Chondrocyte (in vitro differentiated cells): ENCODE results near the gene PACS1. TPM values are rescaled to one million over a fixed set of nuclear protein-coding genes. Genes with fewer than 3 reads are reported as not detected.

Source experiments
- DNase-seq: peaks from one replicate; pipeline ENCODE4 v3.0.0; 2021; ENCODE audit warnings: mixed read lengths, low spot score
- H3K27ac Mint-ChIP-seq: one replicate; pipeline ENCODE4 v1.8.0; 2021; ENCODE audit warnings: mild to moderate bottlenecking, moderate library complexity, mixed read lengths; ENCODE audit not compliant: unreplicated experiment
- H3K27me3 Mint-ChIP-seq: 2 replicates; pipeline ENCODE4 v1.8.0; 2021; ENCODE audit warnings: low read depth, mixed read lengths
- H3K36me3 Mint-ChIP-seq: 2 replicates; pipeline ENCODE4 v1.8.0; 2021; ENCODE audit warnings: low read depth, mixed read lengths
- H3K4me1 Mint-ChIP-seq: 2 replicates; pipeline ENCODE4 v1.8.0; 2021; ENCODE audit warnings: low read depth, mild to moderate bottlenecking, mixed read lengths
- H3K4me3 Mint-ChIP-seq: one replicate; pipeline ENCODE4 v1.8.0; 2021; ENCODE audit warnings: mild to moderate bottlenecking, moderate library complexity, mixed read lengths; ENCODE audit not compliant: unreplicated experiment
- H3K9me3 Mint-ChIP-seq: 2 replicates; pipeline ENCODE4 v1.8.0; 2021; ENCODE audit warnings: low read depth, mixed read lengths
- total RNA-seq: library from RNA; stranded (reverse); gene quantifications from 3 replicates; pipeline ENCODE4 v1.2.1, GENCODE V29; 2021
- TF ChIP-seq, protein P1 (sequence below): fragments of 200-600 bp; sonication (generic); IDR thresholded peaks from 2 replicates; pipeline ENCODE4 v1.5.0; 2021; ENCODE audit warnings: antibody characterized with exemption, mild to moderate bottlenecking, moderate library complexity

PACS1 gene
- total RNA-seq, 1 donor from 2014 or later, result 90.7 TPM

- Mint-ChIP-seq H3K36me3 (peaks cover 2% of the 10 kb centered on the region), H3K4me1 (peaks cover 31% of the 10 kb centered on the region), H3K27ac (no peak overlapping the region), H3K4me3 (no peak overlapping the region), H3K9me3 (peaks cover 4% of the 10 kb centered on the region), H3K27me3 (no peaks in the 10 kb centered on the region)
- no peak for DNase-seq
- TF ChIP-seq, protein P1, sequence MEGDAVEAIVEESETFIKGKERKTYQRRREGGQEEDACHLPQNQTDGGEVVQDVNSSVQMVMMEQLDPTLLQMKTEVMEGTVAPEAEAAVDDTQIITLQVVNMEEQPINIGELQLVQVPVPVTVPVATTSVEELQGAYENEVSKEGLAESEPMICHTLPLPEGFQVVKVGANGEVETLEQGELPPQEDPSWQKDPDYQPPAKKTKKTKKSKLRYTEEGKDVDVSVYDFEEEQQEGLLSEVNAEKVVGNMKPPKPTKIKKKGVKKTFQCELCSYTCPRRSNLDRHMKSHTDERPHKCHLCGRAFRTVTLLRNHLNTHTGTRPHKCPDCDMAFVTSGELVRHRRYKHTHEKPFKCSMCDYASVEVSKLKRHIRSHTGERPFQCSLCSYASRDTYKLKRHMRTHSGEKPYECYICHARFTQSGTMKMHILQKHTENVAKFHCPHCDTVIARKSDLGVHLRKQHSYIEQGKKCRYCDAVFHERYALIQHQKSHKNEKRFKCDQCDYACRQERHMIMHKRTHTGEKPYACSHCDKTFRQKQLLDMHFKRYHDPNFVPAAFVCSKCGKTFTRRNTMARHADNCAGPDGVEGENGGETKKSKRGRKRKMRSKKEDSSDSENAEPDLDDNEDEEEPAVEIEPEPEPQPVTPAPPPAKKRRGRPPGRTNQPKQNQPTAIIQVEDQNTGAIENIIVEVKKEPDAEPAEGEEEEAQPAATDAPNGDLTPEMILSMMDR, result no peak
These were observed 84.0 kb downstream of the PACS1 start for GRCh38 chr11:66154109-66154508.

- TF ChIP-seq, protein P1, result no peak
- Mint-ChIP-seq H3K9me3 (peaks cover 4% of the 10 kb centered on the region), H3K27me3 (no peaks in the 10 kb centered on the region), H3K27ac (peak overlapping the region; percentile 57), H3K4me3 (no peak overlapping the region), H3K36me3 (peaks cover 2% of the 10 kb centered on the region), H3K4me1 (peaks cover 20% of the 10 kb centered on the region)
- DNase-seq, result no peak
These were observed 85.5 kb downstream of the PACS1 start for GRCh38 chr11:66155387-66156073.

DNA sequence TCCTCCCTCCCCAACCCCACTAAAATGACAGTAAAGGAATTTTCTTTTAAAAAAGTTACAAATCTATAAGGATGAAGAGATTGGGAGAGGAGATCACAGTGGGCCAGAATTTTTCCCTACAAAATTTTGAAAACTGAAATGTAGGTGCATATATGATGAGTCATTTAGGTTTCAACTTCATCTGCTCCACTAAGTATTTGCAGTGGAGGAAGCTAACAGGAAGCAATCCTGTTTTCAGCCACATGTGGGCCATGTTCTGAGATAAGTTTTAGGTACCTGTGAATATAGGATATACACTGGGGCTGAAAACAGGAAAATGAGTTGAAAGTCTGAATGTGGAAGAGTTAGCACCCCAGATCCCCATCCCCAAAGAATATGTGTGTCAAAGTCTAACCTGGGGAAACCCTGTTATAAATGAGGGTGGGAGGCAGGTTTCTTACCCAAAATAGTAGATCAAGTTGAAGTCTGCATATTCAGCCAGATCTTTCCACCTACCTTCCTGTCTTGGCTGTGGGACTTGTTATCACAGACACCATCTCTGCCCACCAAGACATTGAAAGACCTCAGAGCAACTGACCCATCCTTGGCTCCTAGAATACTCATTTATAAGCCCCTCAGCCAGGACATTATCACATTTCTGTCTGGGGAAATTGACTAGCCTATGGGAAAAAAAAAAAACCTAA, 87.3 kb downstream of the PACS1 start:
- Mint-ChIP-seq H3K27ac (peak overlapping the region; percentile 2), H3K27me3 (no peaks in the 10 kb centered on the region), H3K9me3 (peaks cover 4% of the 10 kb centered on the region), H3K4me1 (peaks cover 8% of the 10 kb centered on the region), H3K36me3 (no peaks in the 10 kb centered on the region), H3K4me3 (no peak overlapping the region)
- TF ChIP-seq, protein P1, result no peak
- DNase-seq, result no peak

GRCh38 chr11:66158156-66158555, 88.1 kb downstream of the PACS1 start:
- Mint-ChIP-seq H3K9me3 (no peaks in the 10 kb centered on the region), H3K4me3 (no peak overlapping the region), H3K27ac (no peak overlapping the region)

GRCh38 chr11:66159324-66159984, 89.4 kb downstream of the PACS1 start:
- Mint-ChIP-seq H3K27me3 (no peaks in the 10 kb centered on the region), H3K4me3 (no peak overlapping the region), H3K36me3 (no peaks in the 10 kb centered on the region), H3K27ac (no peak overlapping the region), H3K4me1 (peaks cover 8% of the 10 kb centered on the region), H3K9me3 (no peaks in the 10 kb centered on the region)
- DNase-seq, result no peak
- TF ChIP-seq, protein P1, result no peak

More at GRCh38 chr11:66158156-66158555, 88.1 kb downstream of the PACS1 start:
- peaks cover 8% of the 10 kb centered on the region for H3K4me1 Mint-ChIP-seq
- TF ChIP-seq, protein P1, result no peak
- DNase-seq, result no peak
- no peaks in the 10 kb centered on the region for H3K36me3 Mint-ChIP-seq
- no peaks in the 10 kb centered on the region for H3K27me3 Mint-ChIP-seq
